Kidney (tissue), 14 donors: ENCODE measurements around the gene SLC8A2. TPM values are rescaled to one million over a fixed set of nuclear protein-coding genes. Genes with fewer than 3 reads are reported as not detected.
"Not testable (repeated sequence)": the region's sequence is repeated elsewhere in the genome, so short reads cannot be mapped to it uniquely, and the experiment has no call there.

Source experiments
- DNase-seq, 5 donors: peaks; one replicate each; pipeline ENCODE4 v3.0.0-alpha.2; 2013 to 2020
- FAIRE-seq: peaks from 2 replicates; lab custom pipeline; 2012; peaks lifted over from hg19 to GRCh38; lab: Jason Lieb, UNC
- H3K27ac ChIP-seq, 2 donors: one replicate each; pipeline ENCODE4 v1.7.0; 2013; ENCODE audit warnings: low read depth in 2 of 2, low read length in 2 of 2, inconsistent platforms in 1 of 2
- H3K27me3 ChIP-seq: one replicate; pipeline ENCODE4 v1.7.1; 2013; ENCODE audit warnings: low read length, inconsistent platforms; ENCODE audit not compliant: control insufficient read depth, insufficient read depth
- H3K36me3 ChIP-seq, 3 donors: one replicate each; pipeline versions ENCODE4 v1.7.0 to v1.7.1; 2013; ENCODE audit warnings: low read length in 3 of 3, control low read depth in 1 of 3, inconsistent platforms in 1 of 3; ENCODE audit not compliant: insufficient read depth in 3 of 3, control insufficient read depth in 2 of 3
- H3K4me1 ChIP-seq, 3 donors: one replicate each; pipeline versions ENCODE4 v1.7.0 to v1.7.1; 2013; ENCODE audit warnings: low read length in 3 of 3, inconsistent platforms in 1 of 3, low read depth in 1 of 3; ENCODE audit not compliant: control insufficient read depth in 2 of 3, insufficient read depth in 2 of 3
- H3K4me3 ChIP-seq, 3 donors: one replicate each; pipeline versions ENCODE4 v1.7.0 to v1.8.1; 2013; ENCODE audit warnings: low read length in 3 of 3, control low read depth in 1 of 3, inconsistent platforms in 1 of 3
- H3K9ac ChIP-seq, 3 donors: one replicate each; pipeline versions ENCODE4 v1.7.0 to v1.7.1; 2013; ENCODE audit warnings: low read length in 3 of 3, control low read depth in 1 of 3, inconsistent platforms in 1 of 3
- H3K9me3 ChIP-seq, 3 donors: one replicate each; pipeline versions ENCODE4 v1.7.0 to v1.7.1; 2013; ENCODE audit warnings: low read length in 3 of 3, control low read depth in 1 of 3, inconsistent platforms in 1 of 3; ENCODE audit not compliant: control insufficient read depth in 2 of 3, insufficient read depth in 1 of 3
- intact Hi-C: fragments of 100-400 bp; cut with DNase I; formaldehyde crosslinking; loops from one replicate; pipeline ENCODE4 v1.11.1; 2022
- polyA plus RNA-seq: library from polyadenylated mRNA; stranded (reverse); fragments of 350-450 nt; fragmentation: Illumina TruSeq; extraction: RNeasy Lipid Tissue Mini Kit (QIAGEN cat#74804); gene quantifications from one replicate; pipeline ENCODE4 v1.2.3, GENCODE V29; 2014; ENCODE audit warnings: low read depth, low replicate concordance; ENCODE audit not compliant: insufficient read depth
- total RNA-seq: library from RNA; stranded (reverse); fragmentation: NEBNext Ultra II Directional; extraction: Animal tissue kit (Norgen Biotek cat#: 25700); gene quantifications from one replicate; pipeline ENCODE4 v1.2.1, GENCODE V29; 2021
- TF ChIP-seq, protein P1 (sequence below): IDR thresholded peaks from 3 replicates; pipeline ENCODE4 v1.5.1; 2012; ENCODE audit warnings: mild to moderate bottlenecking, moderate library complexity, borderline replicate concordance; ENCODE audit not compliant: insufficient read depth; ENCODE audit errors: extremely low read depth
- donor health status: control.
- donor health status: control.
- donor health status: control.
- donor health status: control.
- donor health status: control.
- donor health status: DM: yes; HTN: yes; CAD: no.
- donor health status: Normal renal cell carcinoma (clear cell type).

Gene SLC8A2
- total and polyA plus RNA-seq, 2 donors from 2014 or later = 0.94 TPM; not detected in 1

DNA sequence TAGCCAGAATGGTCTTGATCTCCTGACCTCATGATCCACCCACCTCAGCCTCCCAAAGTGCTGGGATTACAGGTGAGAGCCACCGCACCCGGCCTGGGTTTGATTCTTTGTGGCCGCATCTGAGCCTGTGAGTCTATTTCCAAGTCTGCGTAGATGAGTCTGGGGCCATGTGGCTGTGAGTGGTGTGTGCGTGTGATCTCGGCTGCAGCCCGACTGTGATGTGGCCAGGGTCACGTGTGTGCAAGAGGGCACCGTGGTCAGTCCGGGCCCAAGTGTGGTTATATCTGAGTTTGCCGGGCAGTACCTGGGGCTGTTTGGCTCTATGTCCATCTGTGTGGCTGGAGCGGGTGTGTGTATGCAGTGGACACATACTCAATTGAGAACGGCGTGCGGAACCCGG, 57.8 kb downstream of the SLC8A2 start:
- Histone ChIP-seq H3K4me1 (peaks cover 0 to 2% (median 0%) of the 10 kb centered on the region in 3 donors), H3K27ac (no peak overlapping the region), H3K36me3 (no peaks in the 10 kb centered on the region), H3K27me3 (peaks cover 3% of the 10 kb centered on the region), H3K4me3 (no peak overlapping the region), H3K9me3 (no peaks in the 10 kb centered on the region), H3K9ac (no peak overlapping the region)
- DNase-seq (no peak), FAIRE-seq (no peak)
- intact Hi-C loops = loop anchor here (10.0 kb wide), 1 partner anchor 119 kb away; no protein-coding TSS in a partner anchor
- TF ChIP-seq, protein P1, sequence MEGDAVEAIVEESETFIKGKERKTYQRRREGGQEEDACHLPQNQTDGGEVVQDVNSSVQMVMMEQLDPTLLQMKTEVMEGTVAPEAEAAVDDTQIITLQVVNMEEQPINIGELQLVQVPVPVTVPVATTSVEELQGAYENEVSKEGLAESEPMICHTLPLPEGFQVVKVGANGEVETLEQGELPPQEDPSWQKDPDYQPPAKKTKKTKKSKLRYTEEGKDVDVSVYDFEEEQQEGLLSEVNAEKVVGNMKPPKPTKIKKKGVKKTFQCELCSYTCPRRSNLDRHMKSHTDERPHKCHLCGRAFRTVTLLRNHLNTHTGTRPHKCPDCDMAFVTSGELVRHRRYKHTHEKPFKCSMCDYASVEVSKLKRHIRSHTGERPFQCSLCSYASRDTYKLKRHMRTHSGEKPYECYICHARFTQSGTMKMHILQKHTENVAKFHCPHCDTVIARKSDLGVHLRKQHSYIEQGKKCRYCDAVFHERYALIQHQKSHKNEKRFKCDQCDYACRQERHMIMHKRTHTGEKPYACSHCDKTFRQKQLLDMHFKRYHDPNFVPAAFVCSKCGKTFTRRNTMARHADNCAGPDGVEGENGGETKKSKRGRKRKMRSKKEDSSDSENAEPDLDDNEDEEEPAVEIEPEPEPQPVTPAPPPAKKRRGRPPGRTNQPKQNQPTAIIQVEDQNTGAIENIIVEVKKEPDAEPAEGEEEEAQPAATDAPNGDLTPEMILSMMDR = no peak

DNA sequence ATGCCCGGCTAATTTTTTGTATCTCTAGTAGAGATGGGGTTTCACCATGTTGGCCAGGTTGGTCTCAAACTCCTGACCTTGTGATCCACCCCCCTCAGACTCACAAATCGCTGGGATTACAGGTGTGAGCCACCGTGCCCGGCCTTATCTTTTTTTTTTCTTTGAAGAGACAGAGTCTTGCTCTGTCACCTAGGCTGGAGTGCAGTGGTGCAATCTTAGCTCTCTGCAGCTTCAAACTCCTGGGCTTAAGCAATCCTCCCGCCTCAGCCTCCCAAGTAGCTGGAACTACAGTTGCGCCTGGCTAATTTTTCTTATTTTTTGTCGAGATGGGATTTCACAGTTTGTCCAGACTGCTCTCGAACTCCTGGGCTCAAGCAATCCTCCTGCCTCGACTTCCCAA, 60.0 kb downstream of the SLC8A2 start:
- H3K4me3 ChIP-seq = not testable (repeated sequence)

DNA sequence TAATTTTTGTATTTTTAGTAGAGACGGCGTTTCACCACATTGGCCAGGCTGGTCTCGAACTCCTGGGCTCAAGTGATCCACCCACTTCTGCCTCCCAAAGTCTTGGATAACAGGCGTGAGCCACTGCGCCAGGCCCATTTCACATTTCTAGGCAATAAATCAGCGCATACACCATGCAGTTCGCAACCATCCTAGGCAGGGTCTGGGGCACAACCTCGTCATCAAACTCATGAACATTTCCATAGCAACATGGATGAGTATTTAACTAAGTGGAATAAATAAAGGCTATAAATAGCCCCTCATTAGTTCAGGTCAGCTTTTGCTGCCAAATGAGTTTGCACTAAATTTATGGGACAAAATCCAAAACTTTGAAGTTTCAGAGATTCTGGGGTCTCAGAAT, 60.6 kb downstream of the SLC8A2 start:
- Histone ChIP-seq H3K4me3 (no peak overlapping the region), H3K4me1 (no peaks in the 10 kb centered on the region), H3K9me3 (no peaks in the 10 kb centered on the region), H3K36me3 (no peaks in the 10 kb centered on the region), H3K27me3 (no peaks in the 10 kb centered on the region), H3K27ac (no peak overlapping the region), H3K9ac (no peak overlapping the region)
- TF ChIP-seq, protein P1 = no peak
- FAIRE-seq = no peak
- intact Hi-C loops = loop anchor here (10.0 kb wide), 1 partner anchor 116 kb away; no protein-coding TSS in a partner anchor
- DNase-seq = peak in 1 of 5 donors; percentile 32

More for the DNA sequence above, 60.0 kb downstream of the SLC8A2 start:
- not testable (repeated sequence) for H3K36me3 ChIP-seq, H3K9ac ChIP-seq, H3K4me1 ChIP-seq, FAIRE-seq, H3K9me3 ChIP-seq, H3K27me3 ChIP-seq, H3K27ac ChIP-seq
- peak in 1 of 5 donors; percentile 12 for DNase-seq
- intact Hi-C loops = loop anchor here (10.0 kb wide), 1 partner anchor 117 kb away; no protein-coding TSS in a partner anchor

DNA sequence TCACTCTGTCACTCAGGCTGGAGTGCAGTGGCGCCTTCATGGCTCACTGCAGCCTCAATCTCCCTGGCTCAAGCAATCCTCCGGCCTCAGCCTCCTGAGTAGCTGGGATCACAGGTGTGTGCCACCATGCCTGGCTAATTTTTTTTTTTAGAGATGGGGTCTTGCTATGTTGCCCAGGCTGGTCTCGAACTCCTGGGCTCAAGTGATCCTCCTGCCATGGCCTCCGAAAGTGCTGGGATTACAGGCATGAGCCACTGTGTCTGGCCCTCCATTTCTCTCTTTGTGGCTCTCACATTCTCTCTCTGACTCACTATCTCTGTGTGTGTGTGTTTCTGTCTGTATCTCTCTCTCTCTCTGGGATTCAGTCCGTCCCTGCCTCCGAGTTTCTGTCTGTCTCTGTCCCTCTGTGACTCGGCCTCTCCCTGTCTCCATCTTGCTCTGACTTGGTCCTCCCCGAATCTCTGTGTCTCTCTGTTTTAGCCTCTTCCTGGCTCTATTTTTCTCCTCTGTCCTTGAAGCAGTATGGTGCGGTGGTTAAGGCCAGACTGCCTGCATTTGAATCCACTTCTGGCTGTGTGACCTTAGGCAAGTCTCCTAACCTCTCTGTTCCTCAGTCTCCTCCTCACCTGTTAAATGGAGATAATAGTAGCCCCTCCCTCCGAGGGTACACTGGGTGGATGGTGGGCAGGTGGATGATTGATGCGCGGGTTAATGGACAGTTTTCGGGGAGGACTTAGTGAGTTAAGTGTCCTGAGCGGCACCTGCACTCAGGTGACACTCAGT, 63.3 kb downstream of the SLC8A2 start:
- Histone ChIP-seq H3K36me3 (no peaks in the 10 kb centered on the region), H3K27ac (no peak overlapping the region), H3K4me3 (no peak overlapping the region), H3K9me3 (no peaks in the 10 kb centered on the region), H3K27me3 (no peaks in the 10 kb centered on the region), H3K9ac (no peak overlapping the region), H3K4me1 (no peaks in the 10 kb centered on the region)
- intact Hi-C loops = no loop called here
- TF ChIP-seq, protein P1 = no peak
- FAIRE-seq (no peak), DNase-seq (peak in 1 of 5 donors; percentile 5)
